PFSK-1 (cell line): Measurements from ENCODE around the gene FAM222B.

Experiments
- FOXP2 ChIP-seq: optimal IDR thresholded peaks from 2 replicates; pipeline ENCODE3; 2011; ENCODE audit warnings: borderline replicate concordance, control low read depth, inconsistent platforms; ENCODE audit not compliant: insufficient read depth; ENCODE audit errors: extremely low read length, extremely low read depth
- POLR2AphosphoS5 ChIP-seq: IDR thresholded peaks from 2 replicates; pipeline ENCODE4 v1.6.1; 2012; ENCODE audit warnings: low read depth, mild to moderate bottlenecking, control low read depth, low read length, moderate library complexity
- SIN3A ChIP-seq: IDR thresholded peaks from 2 replicates; pipeline ENCODE4 v1.6.1; 2012; ENCODE audit warnings: mild to moderate bottlenecking, low read length, moderate library complexity, borderline replicate concordance; ENCODE audit not compliant: insufficient read depth
- TAF1 ChIP-seq: IDR thresholded peaks from 2 replicates; pipeline ENCODE4 v1.6.1; 2012; ENCODE audit warnings: low read length, control low read depth, borderline replicate concordance; ENCODE audit not compliant: insufficient read depth
- TF ChIP-seq, protein P1 (sequence below), 2 experiments: IDR thresholded peaks; 2 replicates each; pipeline versions ENCODE4 v1.6.1 to v1.8.0; 2011 to 2012; ENCODE audit warnings: low read depth in 2 of 2, low read length in 2 of 2, control low read depth in 1 of 2, inconsistent platforms in 1 of 2, mild to moderate bottlenecking in 1 of 2, moderate library complexity in 1 of 2; ENCODE audit not compliant: insufficient read depth in 1 of 2

The FAM222B gene

DNA sequence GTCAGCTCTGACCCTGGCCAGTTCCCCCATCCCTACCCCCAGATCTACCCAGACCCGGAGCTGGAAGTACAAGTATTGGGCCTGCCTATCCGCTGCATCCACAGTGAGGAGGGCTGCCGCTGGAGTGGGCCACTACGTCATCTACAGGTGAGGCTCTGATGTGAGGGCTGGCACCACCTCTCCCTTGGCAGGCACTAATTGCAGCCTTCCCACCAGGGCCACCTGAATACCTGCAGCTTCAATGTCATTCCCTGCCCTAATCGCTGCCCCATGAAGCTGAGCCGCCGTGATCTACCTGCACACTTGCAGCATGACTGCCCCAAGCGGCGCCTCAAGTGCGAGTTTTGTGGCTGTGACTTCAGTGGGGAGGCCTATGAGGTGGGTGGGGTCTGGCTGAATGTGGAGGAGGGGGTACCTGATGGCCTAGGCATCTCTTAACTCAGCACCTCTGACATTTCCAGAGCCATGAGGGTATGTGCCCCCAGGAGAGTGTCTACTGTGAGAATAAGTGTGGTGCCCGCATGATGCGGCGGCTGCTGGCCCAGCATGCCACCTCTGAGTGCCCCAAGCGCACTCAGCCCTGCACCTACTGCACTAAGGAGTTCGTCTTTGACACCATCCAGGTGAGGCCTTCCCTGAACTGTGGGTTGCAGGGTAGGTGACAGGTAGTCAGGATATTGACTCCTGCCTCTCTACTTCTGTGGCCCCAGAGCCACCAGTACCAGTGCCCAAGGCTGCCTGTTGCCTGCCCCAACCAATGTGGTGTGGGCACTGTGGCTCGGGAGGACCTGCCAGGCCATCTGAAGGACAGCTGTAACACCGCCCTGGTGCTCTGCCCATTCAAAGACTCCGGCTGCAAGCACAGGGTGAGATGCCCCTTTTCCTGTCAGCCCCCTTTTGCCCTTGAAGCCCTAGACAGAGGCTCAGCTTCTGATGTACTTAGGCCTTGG lies 94.5 kb downstream of the FAM222B start:
- TF ChIP-seq FOXP2 (no peak), SIN3A (no peak), POLR2AphosphoS5 (no peak), TAF1 (no peak)
- TF ChIP-seq, protein P1, sequence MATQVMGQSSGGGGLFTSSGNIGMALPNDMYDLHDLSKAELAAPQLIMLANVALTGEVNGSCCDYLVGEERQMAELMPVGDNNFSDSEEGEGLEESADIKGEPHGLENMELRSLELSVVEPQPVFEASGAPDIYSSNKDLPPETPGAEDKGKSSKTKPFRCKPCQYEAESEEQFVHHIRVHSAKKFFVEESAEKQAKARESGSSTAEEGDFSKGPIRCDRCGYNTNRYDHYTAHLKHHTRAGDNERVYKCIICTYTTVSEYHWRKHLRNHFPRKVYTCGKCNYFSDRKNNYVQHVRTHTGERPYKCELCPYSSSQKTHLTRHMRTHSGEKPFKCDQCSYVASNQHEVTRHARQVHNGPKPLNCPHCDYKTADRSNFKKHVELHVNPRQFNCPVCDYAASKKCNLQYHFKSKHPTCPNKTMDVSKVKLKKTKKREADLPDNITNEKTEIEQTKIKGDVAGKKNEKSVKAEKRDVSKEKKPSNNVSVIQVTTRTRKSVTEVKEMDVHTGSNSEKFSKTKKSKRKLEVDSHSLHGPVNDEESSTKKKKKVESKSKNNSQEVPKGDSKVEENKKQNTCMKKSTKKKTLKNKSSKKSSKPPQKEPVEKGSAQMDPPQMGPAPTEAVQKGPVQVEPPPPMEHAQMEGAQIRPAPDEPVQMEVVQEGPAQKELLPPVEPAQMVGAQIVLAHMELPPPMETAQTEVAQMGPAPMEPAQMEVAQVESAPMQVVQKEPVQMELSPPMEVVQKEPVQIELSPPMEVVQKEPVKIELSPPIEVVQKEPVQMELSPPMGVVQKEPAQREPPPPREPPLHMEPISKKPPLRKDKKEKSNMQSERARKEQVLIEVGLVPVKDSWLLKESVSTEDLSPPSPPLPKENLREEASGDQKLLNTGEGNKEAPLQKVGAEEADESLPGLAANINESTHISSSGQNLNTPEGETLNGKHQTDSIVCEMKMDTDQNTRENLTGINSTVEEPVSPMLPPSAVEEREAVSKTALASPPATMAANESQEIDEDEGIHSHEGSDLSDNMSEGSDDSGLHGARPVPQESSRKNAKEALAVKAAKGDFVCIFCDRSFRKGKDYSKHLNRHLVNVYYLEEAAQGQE (IDR thresholded peaks at IDR 0.05; ENCODE audit: insufficient read depth in 1 of 2, low read depth in 2 of 2, low read length in 2 of 2): no peak

DNA sequence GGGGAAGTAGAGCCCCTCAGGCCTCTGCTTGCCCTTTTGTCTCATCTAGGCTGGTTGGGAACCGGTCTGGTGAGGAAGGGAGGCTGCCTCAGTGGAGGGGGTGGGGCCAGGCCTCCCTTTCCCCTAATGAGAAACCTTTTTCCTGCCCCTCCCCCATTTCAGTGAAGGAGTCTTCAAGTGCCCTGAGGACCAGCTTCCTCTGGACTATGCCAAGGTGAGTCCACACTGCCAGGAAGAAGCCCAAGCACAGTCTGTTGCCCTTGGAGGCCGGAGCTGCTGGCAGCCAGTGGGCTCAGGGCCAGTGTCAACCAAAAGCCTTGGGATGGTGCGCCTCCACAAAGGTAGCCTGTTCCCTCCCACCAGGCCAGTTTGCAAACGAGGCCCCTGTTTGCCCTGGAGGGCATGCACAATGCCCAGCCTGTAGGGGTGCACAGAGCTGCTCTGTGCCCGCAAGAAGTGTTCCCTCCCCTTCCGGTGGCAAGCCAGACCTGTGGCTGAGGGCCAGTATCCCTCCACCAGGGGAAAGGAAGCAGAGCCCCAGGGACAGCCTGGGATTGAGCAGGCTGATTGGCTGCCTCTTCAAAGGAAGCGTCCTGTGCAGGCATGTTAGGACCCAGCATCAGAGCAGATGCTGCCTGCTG lies 95.4 kb downstream of the FAM222B start:
- TF ChIP-seq SIN3A: no peak
- no peak for TF ChIP-seq TAF1
- no peak for TF ChIP-seq POLR2AphosphoS5
- TF ChIP-seq, protein P1 (IDR thresholded peaks at IDR 0.05; ENCODE audit: insufficient read depth in 1 of 2, low read depth in 2 of 2, low read length in 2 of 2): no peak
- TF ChIP-seq FOXP2: no peak

GRCh38 chr17:28746611-28747050 lies 96.0 kb downstream of the FAM222B start:
- TF ChIP-seq, protein P1 (IDR thresholded peaks at IDR 0.05; ENCODE audit: insufficient read depth in 1 of 2, low read depth in 2 of 2, low read length in 2 of 2): no peak
- TF ChIP-seq SIN3A (no peak), TAF1 (no peak), FOXP2 (no peak), POLR2AphosphoS5 (no peak)

DNA sequence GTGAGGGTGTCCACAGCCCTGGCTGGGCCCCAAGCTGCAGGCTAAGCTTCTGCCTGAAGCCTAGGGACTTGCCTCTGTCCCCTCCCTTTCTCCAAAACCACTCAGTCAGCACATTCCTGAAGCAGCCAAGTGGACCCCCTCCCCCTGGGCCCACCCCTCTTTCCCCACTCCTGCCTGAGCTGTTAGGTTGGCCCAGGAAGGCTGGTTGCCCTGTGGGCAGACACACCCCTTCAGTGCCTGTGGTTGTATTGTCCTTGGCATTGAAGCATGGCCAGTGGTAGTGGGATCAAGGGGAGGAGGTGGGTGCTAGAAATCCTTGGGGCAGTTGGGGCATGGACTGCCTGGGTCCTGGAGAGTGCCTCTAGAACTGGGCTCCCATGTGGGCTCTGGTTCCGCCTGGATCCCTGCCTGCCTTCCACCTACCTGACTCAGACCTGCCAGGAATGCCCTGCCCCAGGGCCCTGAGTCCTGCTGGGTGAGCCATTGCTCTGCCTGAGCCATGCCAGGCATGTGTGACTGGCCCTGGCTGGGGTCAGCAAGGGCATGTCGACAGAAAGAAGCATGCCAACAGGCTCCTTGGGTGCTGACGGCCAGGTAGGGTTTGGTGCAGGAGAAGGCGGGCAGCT lies 96.7 kb downstream of the FAM222B start:
- TF ChIP-seq, protein P1 (IDR thresholded peaks at IDR 0.05; ENCODE audit: insufficient read depth in 1 of 2, low read depth in 2 of 2, low read length in 2 of 2): no peak
- TF ChIP-seq POLR2AphosphoS5 (no peak), SIN3A (no peak), FOXP2 (no peak), TAF1 (no peak)
